Measurements from ENCODE around the gene VENTX.
"Not testable (repeated sequence)": the region's sequence is repeated elsewhere in the genome, so short reads cannot be mapped to it uniquely, and the experiment has no call there.

GRCh38 chr10:133234796-133235195 is 2.9 kb upstream of the VENTX start:
- not testable (repeated sequence) for TF ChIP-seq EZH2 (IDR thresholded peaks at IDR 0.05); POLR2AphosphoS5 (IDR thresholded peaks at IDR 0.05; ENCODE audit: borderline replicate concordance, low read depth, low read length); FOXP2 (optimal IDR thresholded peaks at IDR 0.05; ENCODE audit: control extremely low read depth, extremely low read length, insufficient read depth)

Measured in SK-N-MC (cell line).